Endothelial cell (in vitro differentiated cells): Measurements from ENCODE around the gene NINJ1. TPM values are rescaled to one million over a fixed set of nuclear protein-coding genes. Genes with fewer than 3 reads are reported as not detected.

Experiments
- DNase-seq: peaks from one replicate; pipeline ENCODE4 v3.0.0; 2021; ENCODE audit warnings: low spot score
- H3K27ac Mint-ChIP-seq: one replicate; pipeline ENCODE4 v1.8.0; 2021; ENCODE audit warnings: mixed read lengths, inconsistent platforms; ENCODE audit not compliant: unreplicated experiment
- H3K27me3 Mint-ChIP-seq: one replicate; pipeline ENCODE4 v1.8.0; 2021; ENCODE audit warnings: mild to moderate bottlenecking, moderate library complexity, mixed read lengths, inconsistent platforms; ENCODE audit not compliant: unreplicated experiment
- H3K36me3 Mint-ChIP-seq: one replicate; pipeline ENCODE4 v1.8.0; 2021; ENCODE audit warnings: mild to moderate bottlenecking, low read depth, mixed read lengths, inconsistent platforms; ENCODE audit not compliant: unreplicated experiment
- H3K4me1 Mint-ChIP-seq: one replicate; pipeline ENCODE4 v1.8.0; 2021; ENCODE audit warnings: mild to moderate bottlenecking, mixed read lengths, inconsistent platforms; ENCODE audit not compliant: unreplicated experiment
- H3K4me3 Mint-ChIP-seq: one replicate; pipeline ENCODE4 v1.8.0; 2021; ENCODE audit warnings: mild to moderate bottlenecking, mixed read lengths, inconsistent platforms; ENCODE audit not compliant: unreplicated experiment
- H3K9me3 Mint-ChIP-seq: one replicate; pipeline ENCODE4 v1.8.0; 2021; ENCODE audit warnings: mixed read lengths, inconsistent platforms; ENCODE audit not compliant: unreplicated experiment
- total RNA-seq: library from RNA; stranded (reverse); fragmentation: NEBNext Ultra II Directional; extraction: Animal tissue kit (Norgen Biotek cat#: 25700); gene quantifications from one replicate; pipeline ENCODE4 v1.2.1, GENCODE V29; 2021; ENCODE audit not compliant: unreplicated experiment
- TF ChIP-seq, protein P1 (sequence below): fragments of 200-600 bp; sonication (generic); IDR thresholded peaks from one replicate; pipeline ENCODE4 v1.5.0; 2021; ENCODE audit warnings: antibody characterized with exemption; ENCODE audit not compliant: unreplicated experiment

The NINJ1 gene
- total RNA-seq, 1 donor from 2014 or later, result 34.2 TPM

DNA sequence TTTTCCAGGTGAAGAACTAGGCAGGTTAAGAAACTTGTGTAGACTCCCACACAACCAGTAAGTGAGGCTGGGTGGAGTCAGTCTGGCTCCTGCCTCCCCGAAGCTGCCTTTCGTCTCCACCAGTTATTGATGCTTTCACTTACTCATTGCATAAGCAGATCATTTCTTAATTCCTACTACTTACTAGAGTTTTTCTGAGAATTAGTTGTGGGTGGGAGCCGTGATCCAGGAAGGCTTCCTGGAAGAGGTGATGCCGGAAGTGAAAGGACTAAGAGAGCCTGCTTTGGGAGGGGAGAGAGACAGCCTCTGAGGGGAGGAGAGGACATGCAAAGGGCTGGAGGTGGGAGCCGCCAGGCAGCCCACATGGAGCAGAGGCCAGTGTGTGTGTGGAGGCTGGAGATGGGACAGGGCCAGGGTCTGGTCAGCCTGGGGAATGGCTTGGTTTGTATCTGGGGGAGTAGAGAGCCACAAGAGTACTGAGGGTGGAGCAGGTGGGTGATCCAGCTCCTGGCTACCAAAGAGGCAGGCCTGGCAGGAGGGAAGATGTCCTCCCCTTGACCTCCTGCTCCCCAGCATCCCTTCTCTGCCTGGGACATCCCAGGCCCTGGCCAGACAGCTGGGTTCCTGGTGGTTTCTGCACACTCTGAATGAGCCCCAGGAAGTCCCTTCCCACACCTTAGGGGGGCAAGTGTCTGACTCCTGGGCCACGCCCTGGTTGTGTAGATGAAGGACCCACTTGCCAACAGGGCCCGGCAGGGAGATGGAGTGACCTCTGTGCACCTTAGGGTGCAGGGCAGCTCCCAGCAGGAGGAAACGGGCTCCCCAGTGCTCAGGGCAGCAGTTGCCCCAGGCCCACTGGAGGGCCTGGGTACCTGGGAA is 50.2 kb downstream of the NINJ1 start:
- H3K27ac Mint-ChIP-seq, result peak overlapping the region; percentile 5
- H3K27me3 Mint-ChIP-seq, result peaks cover 1% of the 10 kb centered on the region
- no peaks in the 10 kb centered on the region for H3K9me3 Mint-ChIP-seq
- no peaks in the 10 kb centered on the region for H3K36me3 Mint-ChIP-seq
- TF ChIP-seq, protein P1, sequence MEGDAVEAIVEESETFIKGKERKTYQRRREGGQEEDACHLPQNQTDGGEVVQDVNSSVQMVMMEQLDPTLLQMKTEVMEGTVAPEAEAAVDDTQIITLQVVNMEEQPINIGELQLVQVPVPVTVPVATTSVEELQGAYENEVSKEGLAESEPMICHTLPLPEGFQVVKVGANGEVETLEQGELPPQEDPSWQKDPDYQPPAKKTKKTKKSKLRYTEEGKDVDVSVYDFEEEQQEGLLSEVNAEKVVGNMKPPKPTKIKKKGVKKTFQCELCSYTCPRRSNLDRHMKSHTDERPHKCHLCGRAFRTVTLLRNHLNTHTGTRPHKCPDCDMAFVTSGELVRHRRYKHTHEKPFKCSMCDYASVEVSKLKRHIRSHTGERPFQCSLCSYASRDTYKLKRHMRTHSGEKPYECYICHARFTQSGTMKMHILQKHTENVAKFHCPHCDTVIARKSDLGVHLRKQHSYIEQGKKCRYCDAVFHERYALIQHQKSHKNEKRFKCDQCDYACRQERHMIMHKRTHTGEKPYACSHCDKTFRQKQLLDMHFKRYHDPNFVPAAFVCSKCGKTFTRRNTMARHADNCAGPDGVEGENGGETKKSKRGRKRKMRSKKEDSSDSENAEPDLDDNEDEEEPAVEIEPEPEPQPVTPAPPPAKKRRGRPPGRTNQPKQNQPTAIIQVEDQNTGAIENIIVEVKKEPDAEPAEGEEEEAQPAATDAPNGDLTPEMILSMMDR, result no peak
- no peaks in the 10 kb centered on the region for H3K4me1 Mint-ChIP-seq
- peak overlapping the region; percentile 34 for H3K4me3 Mint-ChIP-seq
- no peak for DNase-seq

DNA sequence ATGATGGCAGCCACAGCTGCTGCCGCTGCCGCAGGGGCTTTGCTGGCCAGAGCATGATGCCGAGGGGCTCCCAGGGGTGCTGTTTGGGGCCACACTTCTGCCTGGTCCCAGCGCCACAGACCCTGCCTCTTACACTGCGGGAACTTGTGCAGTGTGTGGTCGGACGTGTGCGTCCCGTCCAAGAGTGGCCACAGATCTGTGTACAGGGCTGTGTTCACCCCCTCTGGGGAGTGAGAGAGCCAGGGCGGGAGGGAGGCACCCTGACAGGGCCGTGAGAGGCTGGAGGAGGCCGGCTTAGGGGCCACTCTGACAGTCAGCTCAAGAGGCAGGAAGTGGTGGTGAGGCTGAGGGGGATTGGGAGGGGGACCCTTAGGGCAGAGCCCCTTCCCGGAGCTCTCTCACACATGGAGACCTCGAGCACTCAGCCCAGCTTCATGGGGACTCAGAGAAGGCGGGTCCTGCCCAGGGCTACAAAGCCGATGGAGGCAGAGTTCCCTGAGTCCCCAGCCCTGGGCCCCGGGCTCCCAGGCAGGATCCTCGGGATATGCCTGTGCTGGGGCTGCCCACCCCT is 51.1 kb downstream of the NINJ1 start:
- no peaks in the 10 kb centered on the region for H3K36me3 Mint-ChIP-seq
- H3K9me3 Mint-ChIP-seq, result no peaks in the 10 kb centered on the region
- no peak overlapping the region for H3K27ac Mint-ChIP-seq
- TF ChIP-seq, protein P1, result no peak
- H3K4me1 Mint-ChIP-seq, result no peaks in the 10 kb centered on the region
- H3K4me3 Mint-ChIP-seq, result no peak overlapping the region
- peaks cover 1% of the 10 kb centered on the region for H3K27me3 Mint-ChIP-seq
- DNase-seq, result no peak

DNA sequence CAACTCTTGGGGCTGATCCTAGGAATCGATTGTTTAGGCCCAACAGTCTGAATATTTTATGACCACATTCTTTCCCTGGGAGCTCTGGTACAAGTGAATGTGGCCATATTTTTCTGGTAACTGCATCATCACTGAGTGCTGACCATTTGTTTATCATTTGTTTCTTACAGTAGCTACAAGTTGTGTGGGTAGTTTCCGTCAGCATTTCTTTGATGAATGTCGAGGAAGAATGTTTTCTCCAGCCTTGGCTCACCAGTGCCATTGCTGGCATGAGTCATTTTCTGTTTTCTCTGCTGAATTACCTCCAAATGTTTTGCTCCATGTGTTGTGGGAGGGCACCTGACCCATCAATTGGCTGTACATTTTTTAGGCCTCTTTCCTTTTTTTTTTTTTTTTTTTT is 52.1 kb downstream of the NINJ1 start:
- DNase-seq, result no peak
- no peak overlapping the region for H3K27ac Mint-ChIP-seq
- no peaks in the 10 kb centered on the region for H3K4me1 Mint-ChIP-seq
- H3K4me3 Mint-ChIP-seq, result no peak overlapping the region
- peaks cover 1% of the 10 kb centered on the region for H3K27me3 Mint-ChIP-seq
- H3K9me3 Mint-ChIP-seq, result no peaks in the 10 kb centered on the region
- H3K36me3 Mint-ChIP-seq, result no peaks in the 10 kb centered on the region
- TF ChIP-seq, protein P1, result no peak

DNA sequence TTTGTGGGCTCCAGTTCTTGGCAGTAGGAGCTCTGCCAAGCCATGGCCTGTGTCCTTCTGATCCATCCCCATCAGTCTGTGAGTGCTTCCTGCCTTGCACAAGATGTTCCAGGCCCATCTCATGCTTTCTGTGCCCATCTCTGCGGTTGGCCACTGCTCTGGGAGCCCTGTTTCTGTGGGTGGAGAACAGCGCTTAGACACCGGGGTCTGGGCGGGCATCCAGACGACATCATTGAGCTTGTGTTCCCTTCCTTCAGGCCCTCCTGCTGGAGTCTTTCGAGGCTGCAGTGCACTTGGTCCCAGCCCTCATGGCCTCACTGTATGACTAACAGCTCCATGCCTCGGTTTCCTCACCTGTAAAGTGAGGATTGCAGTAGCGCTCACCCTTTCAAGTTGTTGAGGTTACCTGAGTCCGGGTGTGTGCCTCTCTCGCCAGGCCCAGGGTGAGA is 52.9 kb downstream of the NINJ1 start:
- no peaks in the 10 kb centered on the region for H3K9me3 Mint-ChIP-seq
- no peaks in the 10 kb centered on the region for H3K4me1 Mint-ChIP-seq
- H3K27ac Mint-ChIP-seq, result no peak overlapping the region
- no peak overlapping the region for H3K4me3 Mint-ChIP-seq
- peaks cover 1% of the 10 kb centered on the region for H3K27me3 Mint-ChIP-seq
- DNase-seq, result no peak
- H3K36me3 Mint-ChIP-seq, result no peaks in the 10 kb centered on the region
- TF ChIP-seq, protein P1, result no peak

GRCh38 chr9:93080406-93080805 is 53.6 kb downstream of the NINJ1 start:
- no peak for DNase-seq
- Mint-ChIP-seq H3K27ac (no peak overlapping the region), H3K9me3 (no peaks in the 10 kb centered on the region), H3K4me1 (no peaks in the 10 kb centered on the region), H3K36me3 (no peaks in the 10 kb centered on the region), H3K27me3 (peaks cover 1% of the 10 kb centered on the region), H3K4me3 (no peak overlapping the region)
- TF ChIP-seq, protein P1, result no peak
